CD4-positive, alpha-beta T cell treated with Interleukin-15 for 4 hours (primary cell): ENCODE results near the gene PRSS1.
"Not testable (repeated sequence)": the region's sequence is repeated elsewhere in the genome, so short reads cannot be mapped to it uniquely, and the experiment has no call there.

Experiments used
- DNase-seq: peaks from one replicate; pipeline ENCODE4 v3.0.0-alpha.2; 2020; ENCODE audit warnings: low spot score

Gene PRSS1

DNA sequence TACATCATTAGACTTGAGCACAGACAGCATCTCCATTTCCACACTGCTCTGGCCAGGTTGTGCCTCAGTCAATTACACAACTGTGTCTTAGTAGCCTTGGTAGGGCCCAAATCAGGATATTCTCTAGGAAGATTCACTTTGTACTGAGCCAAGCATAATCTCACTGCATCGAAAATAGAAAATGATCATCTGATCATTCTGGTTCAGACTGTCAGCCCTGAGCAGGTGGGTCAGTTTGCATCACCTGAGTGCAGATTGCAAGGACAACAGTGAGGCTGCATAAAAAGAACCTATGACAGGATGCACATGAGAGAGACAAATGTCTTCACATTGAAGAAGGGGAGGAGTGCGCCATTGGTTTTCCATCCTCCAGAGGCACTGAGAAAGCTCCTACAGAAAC, 862 bp upstream of the PRSS1 start:
- not testable (repeated sequence) for DNase-seq

DNA sequence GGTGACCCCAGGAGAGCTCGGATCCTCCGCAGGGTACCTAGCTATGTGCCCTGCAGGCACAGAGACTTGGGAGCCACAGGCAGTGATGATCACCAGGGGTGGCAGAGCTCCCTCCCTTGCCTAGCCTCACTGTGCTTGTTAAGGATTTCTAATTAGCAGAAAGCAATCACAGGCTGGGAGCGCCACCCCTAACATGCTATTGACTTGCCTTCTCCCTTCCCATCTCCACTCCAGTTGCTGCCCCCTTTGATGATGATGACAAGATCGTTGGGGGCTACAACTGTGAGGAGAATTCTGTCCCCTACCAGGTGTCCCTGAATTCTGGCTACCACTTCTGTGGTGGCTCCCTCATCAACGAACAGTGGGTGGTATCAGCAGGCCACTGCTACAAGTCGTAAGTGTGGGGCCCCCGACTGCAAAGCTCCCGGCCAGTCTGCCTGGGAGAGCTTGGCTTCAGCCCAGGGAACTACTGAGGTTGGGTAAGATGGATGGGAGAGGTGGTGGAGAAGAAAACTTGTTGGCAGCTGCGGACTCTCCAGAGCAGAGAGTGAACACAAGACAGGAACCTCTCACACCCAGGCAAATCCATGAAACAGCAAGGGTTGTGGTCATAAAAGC, 1.2 kb downstream of the PRSS1 start:
- no peak for DNase-seq

DNA sequence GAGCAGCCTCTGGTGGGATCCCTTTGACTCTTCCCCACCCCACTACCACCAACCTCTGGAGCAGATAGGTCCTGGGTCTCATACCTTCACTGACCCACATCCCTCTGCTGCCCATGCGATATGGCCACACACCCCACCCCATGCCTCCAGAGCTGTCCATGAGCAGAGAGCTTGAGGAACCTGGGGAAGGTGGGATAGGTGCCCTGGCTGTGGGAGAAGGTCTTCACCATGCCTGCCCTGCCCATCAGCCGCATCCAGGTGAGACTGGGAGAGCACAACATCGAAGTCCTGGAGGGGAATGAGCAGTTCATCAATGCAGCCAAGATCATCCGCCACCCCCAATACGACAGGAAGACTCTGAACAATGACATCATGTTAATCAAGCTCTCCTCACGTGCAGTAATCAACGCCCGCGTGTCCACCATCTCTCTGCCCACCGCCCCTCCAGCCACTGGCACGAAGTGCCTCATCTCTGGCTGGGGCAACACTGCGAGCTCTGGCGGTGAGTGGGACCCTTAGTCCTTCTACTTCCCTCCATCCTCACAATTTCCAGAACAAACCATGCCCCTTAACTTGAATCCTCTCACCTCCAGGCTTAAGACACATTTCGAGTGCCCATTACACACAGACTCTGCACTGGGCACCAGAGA, 2.4 kb downstream of the PRSS1 start:
- DNase-seq = not testable (repeated sequence)

DNA sequence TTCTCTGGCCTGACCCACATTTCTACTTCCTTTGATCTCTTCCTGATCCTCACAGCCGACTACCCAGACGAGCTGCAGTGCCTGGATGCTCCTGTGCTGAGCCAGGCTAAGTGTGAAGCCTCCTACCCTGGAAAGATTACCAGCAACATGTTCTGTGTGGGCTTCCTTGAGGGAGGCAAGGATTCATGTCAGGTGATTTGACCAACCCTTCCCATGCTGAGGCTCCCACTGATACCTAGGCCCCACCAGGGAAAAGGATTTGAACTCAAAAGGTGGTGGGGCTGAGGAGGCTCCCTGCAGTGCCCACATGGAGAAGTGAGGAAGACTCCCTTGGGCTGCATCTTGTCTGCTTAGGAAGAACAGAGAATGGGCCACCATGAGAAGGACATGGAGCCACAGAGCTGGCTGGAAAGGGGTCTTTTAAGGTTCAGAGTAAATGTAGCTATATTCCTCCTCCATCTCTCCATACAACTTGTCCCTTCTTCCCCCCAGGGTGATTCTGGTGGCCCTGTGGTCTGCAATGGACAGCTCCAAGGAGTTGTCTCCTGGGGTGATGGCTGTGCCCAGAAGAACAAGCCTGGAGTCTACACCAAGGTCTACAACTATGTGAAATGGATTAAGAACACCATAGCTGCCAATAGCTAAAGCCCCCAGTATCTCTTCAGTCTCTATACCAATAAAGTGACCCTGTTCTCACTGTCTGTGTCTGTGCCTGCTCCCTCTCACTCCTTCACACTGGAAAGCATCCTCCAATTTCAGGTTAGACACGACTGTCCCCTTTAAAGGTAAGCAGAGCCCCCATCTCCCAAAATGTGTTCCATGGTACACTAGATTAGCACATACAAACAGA, 3.3 kb downstream of the PRSS1 start:
- no peak for DNase-seq

DNA sequence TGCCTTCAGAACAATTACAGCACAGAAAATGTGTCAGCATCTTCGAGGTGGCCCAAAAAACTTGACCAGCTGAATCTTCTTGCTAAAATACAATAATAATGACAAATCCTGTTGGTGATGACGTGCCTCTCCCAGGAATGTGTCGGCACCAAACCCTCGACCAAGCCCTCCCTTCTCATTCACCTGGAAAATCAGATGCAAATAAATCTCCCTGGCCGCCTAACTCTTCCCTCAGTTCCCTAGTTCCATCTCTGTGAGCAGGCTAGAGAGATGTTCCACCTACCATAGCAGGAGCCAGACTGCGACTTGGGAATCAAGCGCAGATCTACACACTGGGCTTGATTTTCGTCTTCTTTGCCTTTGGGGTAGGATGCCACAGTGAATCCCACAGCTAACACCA, 4.1 kb downstream of the PRSS1 start:
- DNase-seq = no peak

DNA sequence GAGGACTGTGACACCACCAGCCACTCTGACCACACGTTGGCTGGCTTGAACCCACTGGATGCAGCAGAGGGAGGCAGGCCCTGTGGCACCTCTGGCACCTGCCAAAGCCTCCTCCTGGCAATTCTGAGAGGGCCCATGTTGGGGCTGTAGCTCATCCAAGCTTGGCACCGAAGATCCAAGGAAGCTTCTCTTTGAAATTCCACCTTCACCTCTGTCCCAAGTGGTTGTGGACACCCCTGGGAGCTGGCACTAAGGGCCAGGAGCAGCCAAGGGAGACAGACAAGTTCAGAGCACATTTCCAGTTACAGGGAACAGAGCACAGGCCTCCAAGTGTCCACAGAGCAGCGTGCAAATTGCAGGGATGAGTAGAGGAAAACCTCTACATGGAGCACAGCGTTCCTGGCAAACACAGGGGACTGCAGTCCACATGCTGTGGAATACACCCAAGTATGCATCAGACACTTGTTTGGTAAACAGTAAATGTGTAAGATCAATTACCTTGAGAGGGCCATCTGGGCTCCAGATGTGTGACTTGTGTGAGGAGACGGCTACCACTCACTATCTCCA, 4.7 kb downstream of the PRSS1 start:
- DNase-seq = not testable (repeated sequence)

DNA sequence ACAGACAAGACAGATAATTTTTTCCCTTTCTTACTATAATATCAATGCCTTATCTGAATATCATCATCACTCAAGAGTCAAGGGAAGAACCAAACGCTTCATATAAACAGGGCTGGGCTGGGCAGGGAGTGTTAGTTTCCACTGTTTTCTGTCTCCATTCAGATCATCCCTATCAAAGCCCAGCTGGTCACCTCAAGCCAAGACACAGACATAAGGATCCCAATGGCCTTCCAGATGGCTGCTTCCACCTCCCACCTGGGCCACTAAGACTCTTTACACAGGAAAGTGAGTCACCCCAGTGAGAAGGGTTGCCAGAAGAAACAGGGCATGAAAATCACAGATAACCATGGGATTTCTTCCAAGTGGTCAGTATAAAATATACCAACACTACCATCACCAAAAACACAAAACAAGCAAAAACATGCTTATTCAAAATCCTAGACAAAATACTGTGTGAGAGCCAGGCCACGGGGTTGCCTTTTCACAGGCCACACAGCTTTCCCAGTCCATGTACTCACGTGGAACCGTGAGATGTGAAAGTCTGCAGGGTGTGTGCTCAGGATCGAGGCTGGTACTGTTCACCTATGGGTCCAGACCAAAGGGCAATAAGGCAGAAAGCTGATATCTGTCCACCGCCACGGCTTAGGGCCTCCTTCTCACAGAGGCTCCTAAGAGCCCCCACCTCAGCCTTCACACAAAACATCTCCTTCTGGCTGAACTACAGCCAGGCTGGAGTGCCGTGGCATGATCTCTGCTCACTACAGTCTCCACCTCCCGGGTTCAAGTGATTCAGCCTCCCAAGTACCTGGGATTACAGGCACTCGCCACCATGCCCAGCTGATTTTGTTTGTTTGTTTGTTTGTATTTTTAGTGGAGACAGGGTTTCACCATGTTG, 5.7 kb downstream of the PRSS1 start:
- no peak for DNase-seq

DNA sequence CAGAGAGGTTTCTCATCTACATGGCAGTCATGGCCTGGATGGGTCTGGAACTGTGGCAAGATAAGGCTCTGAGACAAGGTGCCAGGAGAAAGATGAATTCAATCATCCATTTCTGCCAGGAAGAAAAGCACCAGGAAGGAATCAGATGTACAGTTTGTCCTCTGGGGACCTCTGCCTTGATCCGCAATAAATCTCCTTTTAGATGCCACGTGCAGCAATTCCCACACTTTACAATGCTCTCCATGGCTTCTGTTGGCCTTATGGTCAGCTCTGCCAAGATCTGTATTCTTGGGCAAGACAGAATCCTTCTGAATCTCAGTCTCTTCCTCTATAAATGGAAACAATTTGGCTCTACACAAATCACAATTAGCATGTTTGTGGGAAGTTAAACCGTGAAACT, 9.0 kb downstream of the PRSS1 start:
- not testable (repeated sequence) for DNase-seq

DNA sequence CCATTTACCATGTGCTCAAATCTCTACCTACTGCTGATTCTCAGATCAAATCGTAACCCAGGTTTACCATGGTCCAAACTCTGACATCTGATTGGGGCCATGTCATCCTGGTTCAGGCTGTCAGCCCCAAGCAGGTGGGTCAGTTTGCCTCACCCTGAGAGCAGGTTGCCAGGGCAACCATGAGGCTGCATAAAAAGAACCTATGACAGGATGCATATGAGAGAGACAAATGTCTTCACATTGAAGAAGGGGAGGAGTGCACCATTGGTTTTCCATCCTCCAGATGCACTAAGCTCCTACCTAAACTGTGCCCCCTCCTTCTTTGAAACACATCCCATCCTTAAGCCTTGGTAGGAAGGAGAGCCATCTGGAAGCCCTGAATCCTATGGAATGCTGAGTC, 10.2 kb downstream of the PRSS1 start:
- DNase-seq = no peak

DNA sequence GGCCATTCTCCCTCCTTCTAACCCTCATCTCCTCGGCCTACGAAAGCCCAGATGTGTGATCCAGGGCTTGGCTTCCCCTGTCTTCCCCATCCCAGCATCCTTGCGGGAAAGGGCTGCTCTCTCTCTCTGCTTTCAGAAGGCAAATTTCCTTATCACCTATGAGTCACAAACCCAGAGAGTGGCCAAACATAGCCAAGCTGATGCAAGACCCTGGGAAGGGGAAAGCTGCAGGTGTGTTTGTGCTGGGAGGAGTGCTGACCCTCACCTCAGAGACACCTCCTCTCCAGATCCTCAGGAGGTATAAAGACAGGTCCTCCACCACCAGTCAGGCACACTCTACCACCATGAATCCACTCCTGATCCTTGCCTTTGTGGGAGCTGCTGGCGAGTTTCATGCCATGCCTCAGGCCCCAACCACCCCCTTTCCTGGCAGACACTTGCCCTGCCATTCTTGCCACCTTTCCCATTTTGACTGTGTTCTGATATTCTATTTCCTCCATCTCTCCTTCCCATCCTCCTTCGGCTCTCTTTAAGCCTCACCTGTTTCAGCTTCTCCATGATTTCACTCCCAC, 10.9 kb downstream of the PRSS1 start:
- DNase-seq = no peak

DNA sequence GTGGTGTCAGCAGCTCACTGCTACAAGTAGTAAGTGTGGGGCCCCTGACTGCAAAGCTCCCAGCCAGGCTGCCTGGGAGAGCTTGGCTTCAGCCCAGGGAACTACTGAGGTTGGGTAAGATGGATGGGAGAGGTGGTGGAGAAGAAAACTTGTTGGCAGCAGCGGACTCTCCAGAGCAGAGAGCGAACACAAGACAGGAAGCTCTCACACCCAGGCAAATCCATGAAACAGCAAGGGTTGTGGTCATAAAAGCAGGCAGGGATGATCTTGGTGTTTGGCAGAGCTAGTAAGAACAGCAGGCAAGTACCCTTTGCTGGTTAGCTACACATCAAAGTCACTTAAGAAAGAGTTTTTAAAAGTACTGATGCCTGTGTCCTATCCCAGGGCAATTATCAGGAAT, 12.3 kb downstream of the PRSS1 start:
- not testable (repeated sequence) for DNase-seq

DNA sequence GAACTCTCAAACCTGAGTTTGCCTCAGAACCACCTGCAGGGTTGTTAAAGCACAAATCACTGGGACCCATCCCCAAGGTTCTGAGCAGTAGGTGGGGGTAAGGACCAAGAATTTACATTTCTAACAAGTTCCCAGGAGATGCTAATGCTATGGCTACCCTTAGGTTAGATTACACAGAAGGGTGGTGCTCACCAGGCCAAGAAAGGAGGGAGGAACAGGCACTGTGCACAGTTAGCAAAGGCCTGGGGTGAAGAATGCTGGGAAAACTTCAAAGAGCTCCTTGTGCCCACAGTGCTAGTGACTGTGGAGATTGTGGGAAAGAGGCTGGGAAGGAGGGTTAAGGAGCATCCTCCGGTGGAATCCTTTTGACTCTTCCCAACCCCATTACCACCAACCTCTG, 12.8 kb downstream of the PRSS1 start:
- no peak for DNase-seq

DNA sequence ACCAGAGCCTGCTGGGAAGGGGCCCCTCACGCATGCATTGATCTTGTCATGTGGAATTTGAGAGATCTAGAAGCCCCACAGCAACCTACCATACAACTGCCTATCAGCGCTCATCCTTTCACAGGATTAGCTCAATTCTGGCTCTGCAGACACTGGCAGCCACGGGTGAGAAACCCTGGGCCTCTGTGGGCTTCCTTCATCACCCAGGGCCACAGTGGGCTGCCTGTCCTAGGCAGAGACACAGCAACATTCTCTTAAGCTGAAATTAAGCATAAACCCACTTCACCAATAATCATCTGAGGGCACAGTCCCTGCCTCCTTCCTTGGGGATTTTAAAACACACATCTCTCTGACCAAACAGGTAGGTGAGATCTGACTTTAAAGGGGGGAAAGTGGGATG, 18.2 kb downstream of the PRSS1 start:
- DNase-seq = no peak

DNA sequence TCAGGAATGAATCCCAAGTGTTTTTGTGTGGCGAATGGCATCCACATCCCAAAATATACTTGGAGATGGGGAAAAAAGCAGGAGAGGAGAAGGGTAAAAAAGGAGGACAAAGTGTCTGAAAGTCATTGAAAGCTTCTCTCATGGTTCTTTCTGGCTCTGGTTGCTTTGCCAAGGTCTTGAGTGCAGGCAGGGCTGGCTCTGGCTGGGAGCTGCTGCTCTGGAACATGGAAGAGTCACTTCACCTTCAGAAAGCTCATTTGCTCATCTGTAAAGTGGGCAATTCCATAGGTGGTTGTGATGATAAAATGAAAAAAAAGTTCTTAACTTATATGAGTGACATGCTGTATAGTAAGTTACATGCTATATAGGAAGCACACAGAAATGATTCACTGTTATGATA, 18.6 kb downstream of the PRSS1 start:
- DNase-seq = no peak

DNA sequence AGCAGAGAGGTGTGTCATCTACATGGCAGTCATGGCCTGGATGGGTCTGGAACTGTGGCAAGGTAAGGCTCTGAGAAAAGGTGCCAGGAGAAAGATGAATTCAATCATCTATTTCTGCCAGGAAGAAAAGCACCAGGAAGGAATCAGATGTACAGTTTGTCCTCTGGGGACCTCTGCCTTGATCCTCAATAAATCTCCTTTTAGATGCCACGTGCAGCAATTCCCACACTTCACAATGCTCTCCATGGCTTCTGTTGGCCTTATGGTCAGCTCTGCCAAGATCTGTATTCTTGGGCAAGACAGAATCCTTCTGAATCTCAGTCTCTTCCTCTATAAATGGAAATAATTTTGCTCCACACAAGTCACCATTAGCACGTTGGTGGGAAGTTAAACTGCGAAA, 19.6 kb downstream of the PRSS1 start:
- not testable (repeated sequence) for DNase-seq

DNA sequence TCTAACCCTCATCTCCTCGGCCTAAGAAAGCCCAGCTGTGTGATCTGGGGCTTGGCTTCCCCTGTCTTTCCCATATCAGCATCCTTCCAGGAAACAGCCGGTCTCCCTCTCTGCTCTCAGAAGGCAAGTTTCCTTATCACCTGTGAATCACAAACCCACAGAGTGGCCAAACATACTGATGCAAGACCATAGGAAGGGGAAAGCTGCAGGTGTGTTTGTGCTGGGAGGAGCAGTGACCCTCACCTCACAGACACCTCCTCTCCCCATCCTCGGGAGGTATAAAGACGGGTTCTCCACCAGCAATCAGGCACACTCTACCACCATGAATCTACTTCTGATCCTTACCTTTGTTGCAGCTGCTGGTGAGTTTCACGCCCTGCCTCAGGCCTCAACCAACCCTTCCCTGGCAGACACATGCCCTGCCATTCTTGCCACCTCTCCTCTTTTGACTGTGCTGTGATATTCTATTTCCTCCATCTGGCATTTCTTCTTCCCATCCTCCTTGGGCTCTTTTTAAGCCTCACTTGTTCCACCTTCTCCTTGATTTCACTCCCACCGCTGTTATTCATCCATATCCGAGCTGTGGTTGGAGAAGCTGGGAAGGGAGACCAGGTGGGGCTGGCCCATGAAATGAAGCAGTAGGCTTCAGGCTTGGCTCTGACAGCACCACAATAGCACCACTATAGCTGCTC, 21.5 kb downstream of the PRSS1 start, which contains the start of gene PRSS2:
Gene PRSS2 (plus strand): TSS at position 310 of the 692 bp plus-strand sequence. CDS start 13 bp downstream, at position 323.
- no peak for DNase-seq

DNA sequence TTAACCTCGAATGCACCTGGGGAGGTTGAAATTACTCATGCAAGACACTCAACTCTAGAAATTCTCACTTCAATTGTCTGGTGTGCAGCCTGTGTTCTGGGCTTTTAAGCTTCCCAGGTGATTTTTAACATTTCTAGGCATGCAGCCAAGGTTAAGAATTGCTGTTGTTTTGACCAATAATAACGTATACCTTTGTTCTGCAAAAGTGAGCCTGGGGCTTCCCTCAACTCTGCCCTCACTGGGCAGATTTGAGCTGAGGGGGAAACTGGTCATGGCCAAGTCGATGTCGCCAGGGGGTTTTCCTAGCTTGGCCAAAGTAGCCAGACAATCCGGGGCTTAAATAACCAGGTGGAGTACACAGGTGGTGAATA, 22.1 kb downstream of the PRSS1 start:
- no peak for DNase-seq

DNA sequence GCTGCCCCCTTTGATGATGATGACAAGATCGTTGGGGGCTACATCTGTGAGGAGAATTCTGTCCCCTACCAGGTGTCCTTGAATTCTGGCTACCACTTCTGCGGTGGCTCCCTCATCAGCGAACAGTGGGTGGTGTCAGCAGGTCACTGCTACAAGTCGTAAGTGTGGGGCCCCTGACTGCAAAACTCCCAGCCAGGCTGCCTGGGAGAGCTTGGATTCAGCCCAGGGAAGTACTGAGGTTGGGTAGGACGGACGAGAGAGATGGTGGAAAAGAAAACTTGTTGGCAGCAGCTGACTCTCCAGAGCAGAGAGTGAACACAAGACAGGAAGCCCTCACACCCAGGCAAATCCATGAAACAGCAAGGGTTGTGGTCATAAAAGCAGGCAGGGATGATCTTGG, 22.8 kb downstream of the PRSS1 start:
- DNase-seq = no peak

DNA sequence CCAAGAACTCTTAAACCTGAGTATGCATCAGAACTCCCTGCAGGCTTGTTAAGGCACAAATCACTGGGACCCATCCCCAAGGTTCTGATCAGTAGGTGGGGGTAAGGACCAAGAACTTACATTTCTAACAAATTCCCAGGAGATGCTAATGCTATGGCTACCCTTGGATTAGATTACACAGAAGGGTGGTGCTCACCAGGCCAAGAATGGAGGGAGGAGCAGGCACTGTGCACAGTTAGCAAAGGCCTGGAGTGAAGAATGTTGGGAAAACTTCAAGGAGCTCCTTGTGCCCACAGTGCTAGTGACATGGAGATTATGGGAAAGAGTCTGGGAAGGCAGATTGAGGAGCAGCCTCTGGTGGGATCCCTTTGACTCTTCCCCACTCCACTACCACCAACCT, 23.4 kb downstream of the PRSS1 start:
- no peak for DNase-seq

DNA sequence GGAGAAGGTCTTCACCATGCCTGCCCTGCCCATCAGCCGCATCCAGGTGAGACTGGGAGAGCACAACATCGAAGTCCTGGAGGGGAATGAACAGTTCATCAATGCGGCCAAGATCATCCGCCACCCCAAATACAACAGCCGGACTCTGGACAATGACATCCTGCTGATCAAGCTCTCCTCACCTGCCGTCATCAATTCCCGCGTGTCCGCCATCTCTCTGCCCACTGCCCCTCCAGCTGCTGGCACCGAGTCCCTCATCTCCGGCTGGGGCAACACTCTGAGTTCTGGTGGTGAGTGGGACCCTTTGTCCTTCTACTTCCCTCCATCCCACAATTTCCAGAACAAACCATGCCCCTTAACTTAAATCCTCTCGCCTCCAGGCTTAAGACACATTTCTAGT, 24.0 kb downstream of the PRSS1 start:
- DNase-seq = no peak
